T47D (cell line): Measurements from ENCODE around the gene CENPT.

Experiments used
- DNase-seq, 2 experiments: peaks; one replicate each; pipeline versions ENCODE4 v3.0.0 to v3.0.0-alpha.2; 2011 to 2012; ENCODE audit warnings: low read depth in 1 of 2, low spot score in 1 of 2
- JUND ChIP-seq: IDR thresholded peaks from 2 replicates; pipeline ENCODE4 v1.6.1; 2012; ENCODE audit warnings: low read depth
- in situ Hi-C: cut with HindIII; loops from 2 replicates; pipeline ENCODE4 v1.10.0; 2016; ENCODE audit warnings: low sequenced_read_pairs, low pct_unique_long_range_greater_than_20kb

CENPT gene

GRCh38 chr16:67805718-67806427, 41.6 kb downstream of the CENPT start:
- TF ChIP-seq JUND = no peak
- peak in 1 of 2 experiments; percentile 28 for DNase-seq
- in situ Hi-C loops = no loop called here

- DNase-seq = no peak
- in situ Hi-C loops = no loop called here
These were observed 42.5 kb downstream of the CENPT start for GRCh38 chr16:67804853-67805542.

DNA sequence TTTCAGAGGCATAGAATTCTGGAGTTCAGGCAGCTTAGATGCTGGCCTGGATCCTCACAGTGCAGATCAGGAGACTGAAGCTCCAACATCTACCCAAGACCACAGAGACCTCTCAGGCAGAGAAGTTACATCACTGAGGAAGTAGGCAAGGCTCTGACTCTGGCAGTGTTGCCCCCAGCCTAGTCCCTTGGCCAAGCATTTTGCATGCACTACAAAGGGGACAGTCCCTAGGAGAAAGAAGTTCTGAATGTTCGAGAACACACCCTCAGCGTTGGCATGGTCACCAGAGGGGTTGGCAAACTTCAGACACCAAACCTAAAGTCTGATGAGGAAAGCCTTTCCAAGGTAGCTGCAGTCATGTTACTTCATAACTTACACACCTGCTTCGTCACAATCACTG, 43.6 kb downstream of the CENPT start:
- TF ChIP-seq JUND = no peak
- in situ Hi-C loops = no loop called here

More at GRCh38 chr16:67804853-67805542, 42.5 kb downstream of the CENPT start:
- TF ChIP-seq JUND = no peak

GRCh38 chr16:67801883-67802282, 45.6 kb downstream of the CENPT start:
- no peak for TF ChIP-seq JUND
- DNase-seq = no peak
- in situ Hi-C loops = no loop called here

More for the DNA sequence above, 43.6 kb downstream of the CENPT start:
- no peak for DNase-seq

DNA sequence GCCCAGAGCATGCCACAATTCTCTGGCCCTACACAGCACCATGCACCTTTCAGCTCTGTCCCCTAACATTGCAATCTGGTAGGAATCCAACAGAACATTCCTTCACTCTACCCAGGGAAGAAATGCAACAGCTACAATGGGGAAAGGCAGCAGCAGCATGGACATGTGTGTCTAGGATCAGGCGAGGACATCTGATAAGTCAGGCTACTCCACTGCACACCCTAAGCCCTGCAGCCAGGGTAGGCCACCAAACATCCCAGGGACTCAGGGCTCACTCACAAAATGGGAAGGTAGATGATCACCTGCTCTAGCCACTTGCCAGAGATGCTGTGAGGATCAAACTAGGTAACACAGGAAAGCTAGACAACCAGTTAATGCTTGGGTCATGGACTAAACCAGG, 46.3 kb downstream of the CENPT start:
- TF ChIP-seq JUND = no peak
- DNase-seq = no peak
- in situ Hi-C loops = no loop called here

- DNase-seq = no peak
These were observed 47.1 kb downstream of the CENPT start for GRCh38 chr16:67800338-67800926.

DNA sequence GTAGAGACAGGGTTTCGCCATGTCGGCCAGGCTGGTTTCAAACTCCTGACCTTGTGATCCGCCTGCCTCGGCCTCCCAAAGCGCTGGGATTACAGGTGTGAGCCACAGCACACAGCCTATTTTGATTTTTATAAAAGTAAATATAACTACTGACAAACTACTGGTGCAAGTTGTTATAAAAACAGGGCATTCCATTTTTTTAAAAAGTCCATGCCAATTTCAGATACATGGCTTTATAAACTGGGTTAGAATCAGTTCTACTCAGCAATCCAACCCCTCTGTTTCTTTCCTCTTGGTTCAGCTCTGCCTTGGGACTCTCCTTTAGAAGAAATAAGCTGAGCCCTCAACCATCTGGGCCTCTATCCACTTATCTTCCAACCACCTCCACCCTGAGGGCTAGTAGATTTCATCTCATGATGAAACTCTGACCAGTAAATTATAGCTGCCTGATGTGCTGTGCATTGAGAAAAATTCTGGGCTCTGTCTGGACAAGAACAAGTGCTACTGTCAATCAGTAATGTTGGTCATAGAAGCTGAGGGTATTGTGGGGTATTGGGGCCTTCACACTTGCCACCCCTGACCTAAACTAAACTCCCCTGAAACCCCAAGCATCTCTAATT, 51.3 kb downstream of the CENPT start:
- no peak for DNase-seq
- no peak for TF ChIP-seq JUND
- in situ Hi-C loops = no loop called here

More at GRCh38 chr16:67800338-67800926, 47.1 kb downstream of the CENPT start:
- in situ Hi-C loops = no loop called here
- TF ChIP-seq JUND = no peak

GRCh38 chr16:67790071-67790470, 57.4 kb downstream of the CENPT start:
- no peak for TF ChIP-seq JUND
- in situ Hi-C loops = no loop called here
- no peak for DNase-seq

GRCh38 chr16:67786491-67786890, 61.0 kb downstream of the CENPT start:
- no peak for TF ChIP-seq JUND

GRCh38 chr16:67783353-67783725, 64.2 kb downstream of the CENPT start:
- TF ChIP-seq JUND = no peak
- DNase-seq = no peak
- in situ Hi-C loops = no loop called here

More at GRCh38 chr16:67786491-67786890, 61.0 kb downstream of the CENPT start:
- in situ Hi-C loops = no loop called here
- DNase-seq = no peak

- DNase-seq = no peak
- TF ChIP-seq JUND = no peak
- in situ Hi-C loops = no loop called here
These were observed 64.7 kb downstream of the CENPT start for GRCh38 chr16:67782567-67783352.

DNA sequence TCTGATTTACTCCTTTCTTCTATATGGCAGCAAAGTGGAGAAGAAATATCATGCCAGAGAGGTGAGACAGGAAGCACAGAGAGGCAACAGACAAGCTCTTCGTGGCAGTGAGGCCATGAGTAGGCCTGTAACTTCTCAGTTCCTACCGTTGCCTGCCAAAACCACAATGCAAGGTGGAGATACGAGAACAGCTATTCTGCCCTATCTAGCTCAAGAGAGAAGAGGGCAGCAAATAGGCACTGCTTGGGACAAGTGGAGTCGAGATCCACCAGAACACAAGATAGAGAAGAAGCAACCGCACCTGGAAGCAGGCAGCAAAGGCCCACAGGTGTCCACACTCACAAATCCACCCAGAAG, 66.0 kb downstream of the CENPT start:
- in situ Hi-C loops = no loop called here
- no peak for TF ChIP-seq JUND
- DNase-seq = no peak
